IMR-90 (cell line): ENCODE results near the gene RAB3IL1. TPM values are rescaled to one million over a fixed set of nuclear protein-coding genes. Genes with fewer than 3 reads are reported as not detected.

Source experiments
- ATAC-seq: fragments of 200-7000 bp; cut with Tn5 transposase; 2 replicates; pipeline ENCODE4 v1.9.1; 2020; ENCODE audit warnings: low read depth, mild to moderate bottlenecking, moderate library complexity
- BruUV-seq: library from RNA; stranded (reverse); fragments of 400-500 nt; replicated peaks from 2 replicates; lab custom pipeline; 2021; lab: Mats Ljungman, UMichigan
- CTCF ChIA-PET: fragments of 300-600 bp; formaldehyde crosslinking; extraction: SDS; loops from one replicate; lab custom pipeline; 2021; ENCODE audit warnings: antibody characterized with exemption; lab: Yijun Ruan, JAX
- POLR2A ChIA-PET: fragments of 300-600 bp; sonication (Branson Sonifier 250); formaldehyde crosslinking; loops from one replicate; lab custom pipeline; 2022; ENCODE audit warnings: antibody characterized with exemption; ENCODE audit not compliant: unreplicated experiment; lab: Charles Lee
- DNase-seq: peaks from one replicate; pipeline ENCODE4 v3.0.0; 2013
- H2AFZ ChIP-seq: replicated peaks from 2 replicates; pipeline ENCODE3; 2013; ENCODE audit warnings: low read length, mild to moderate bottlenecking; ENCODE audit not compliant: poor library complexity
- H2AK5ac ChIP-seq: 2 replicates; pipeline ENCODE4 v1.6.1; 2013; ENCODE audit warnings: low read depth, low read length, inconsistent platforms
- H2AK9ac ChIP-seq: replicated peaks from 2 replicates; pipeline ENCODE3; 2013; ENCODE audit warnings: mild to moderate bottlenecking, low read depth, low read length, moderate library complexity; ENCODE audit not compliant: poor library complexity
- H2BK120ac ChIP-seq: 2 replicates; pipeline ENCODE4 v1.6.1; 2013; ENCODE audit warnings: low read depth, low read length, inconsistent platforms
- H2BK15ac ChIP-seq: 3 replicates; pipeline ENCODE4 v1.6.1; 2013; ENCODE audit warnings: low read depth, low read length, inconsistent platforms
- H2BK20ac ChIP-seq: 2 replicates; pipeline ENCODE4 v1.6.1; 2013; ENCODE audit warnings: low read depth, mild to moderate bottlenecking, inconsistent platforms, low read length, moderate library complexity
- H2BK5ac ChIP-seq: 2 replicates; pipeline ENCODE4 v1.6.1; 2013; ENCODE audit warnings: mild to moderate bottlenecking, low read depth, low read length, inconsistent platforms; ENCODE audit not compliant: poor library complexity, severe bottlenecking
- H3K14ac ChIP-seq: replicated peaks from 2 replicates; pipeline ENCODE4 v1.6.1; 2013; ENCODE audit warnings: low read depth, low read length, inconsistent platforms
- H3K18ac ChIP-seq: 2 replicates; pipeline ENCODE4 v1.6.1; 2013; ENCODE audit warnings: low read depth, low read length, control low read depth
- H3K23ac ChIP-seq: 2 replicates; pipeline ENCODE4 v1.6.1; 2013; ENCODE audit warnings: low read depth, low read length, inconsistent platforms
- H3K27ac ChIP-seq: 2 replicates; pipeline ENCODE4 v1.5.1; 2013; ENCODE audit warnings: mild to moderate bottlenecking, control low read depth, low read length; ENCODE audit not compliant: insufficient read depth
- H3K27me3 ChIP-seq: 2 replicates; pipeline ENCODE4 v1.6.1; 2013; ENCODE audit warnings: low read length; ENCODE audit not compliant: control insufficient read depth, insufficient read depth
- H3K36me3 ChIP-seq: 2 replicates; pipeline ENCODE4 v1.6.1; 2013; ENCODE audit warnings: low read length, mixed read lengths; ENCODE audit not compliant: control insufficient read depth, insufficient read depth
- H3K4ac ChIP-seq: 2 replicates; pipeline ENCODE4 v1.6.1; 2013; ENCODE audit warnings: low read depth, low read length, inconsistent platforms
- H3K4me1 ChIP-seq: 2 replicates; pipeline ENCODE4 v1.6.1; 2013; ENCODE audit warnings: low read length, mixed read lengths; ENCODE audit not compliant: control insufficient read depth, insufficient read depth
- H3K4me2 ChIP-seq: 2 replicates; pipeline ENCODE4 v1.6.1; 2013; ENCODE audit warnings: low read depth, mild to moderate bottlenecking, control low read depth, low read length, moderate library complexity
- H3K4me3 ChIP-seq: 2 replicates; pipeline ENCODE4 v1.5.1; 2013; ENCODE audit warnings: low read depth, mild to moderate bottlenecking, control low read depth, low read length, moderate library complexity; ENCODE audit not compliant: insufficient read depth
- H3K56ac ChIP-seq: 2 replicates; pipeline ENCODE4 v1.6.1; 2013; ENCODE audit warnings: low read length, inconsistent platforms; ENCODE audit not compliant: insufficient read depth; ENCODE audit errors: extremely low read depth
- H3K79me1 ChIP-seq, 2 experiments: 2 replicates each; pipeline ENCODE4 v1.6.1; 2013; ENCODE audit warnings: low read length in 2 of 2, inconsistent platforms in 1 of 2, low read depth in 1 of 2
- H3K9ac ChIP-seq: 2 replicates; pipeline ENCODE4 v1.6.1; 2013; ENCODE audit warnings: low read depth, low read length, control low read depth
- H3K9me1 ChIP-seq: 2 replicates; pipeline ENCODE4 v1.6.1; 2013; ENCODE audit warnings: low read length, inconsistent platforms; ENCODE audit not compliant: insufficient read depth
- H3K9me3 ChIP-seq: 2 replicates; pipeline ENCODE4 v1.6.1; 2013; ENCODE audit warnings: low read length; ENCODE audit not compliant: control insufficient read depth, insufficient read depth
- H4K20me1 ChIP-seq: 2 replicates; pipeline ENCODE4 v1.6.1; 2013; ENCODE audit warnings: low read length, inconsistent platforms; ENCODE audit not compliant: insufficient read depth
- H4K5ac ChIP-seq: 2 replicates; pipeline ENCODE4 v1.6.1; 2013; ENCODE audit warnings: mild to moderate bottlenecking, low read depth, low read length, control low read depth
- H4K8ac ChIP-seq, 2 experiments: 2 replicates each; pipeline ENCODE4 v1.6.1; 2013; ENCODE audit warnings: low read depth in 2 of 2, low read length in 2 of 2, control low read depth in 1 of 2, inconsistent platforms in 1 of 2
- H4K91ac ChIP-seq: 2 replicates; pipeline ENCODE4 v1.6.1; 2013; ENCODE audit warnings: low read depth, low read length, inconsistent platforms; ENCODE audit not compliant: insufficient read depth
- BHLHE40 ChIP-seq: fragments of 150-350 bp; IDR thresholded peaks from 2 replicates; pipeline ENCODE4 v1.6.1; 2016; ENCODE audit warnings: mild to moderate bottlenecking, low read depth, low read length
- MAFK ChIP-seq: IDR thresholded peaks from 2 replicates; pipeline ENCODE4 v1.6.1; 2012; ENCODE audit warnings: low read depth, low read length, improper control_type of control experiment
- MXI1 ChIP-seq: IDR thresholded peaks from 2 replicates; pipeline ENCODE4 v1.6.1; 2012; ENCODE audit warnings: low read depth, mild to moderate bottlenecking, low read length, moderate library complexity, borderline replicate concordance
- POLR2A ChIP-seq: IDR thresholded peaks from 2 replicates; pipeline ENCODE4 v1.6.1; 2012; ENCODE audit warnings: mild to moderate bottlenecking, low read depth, low read length
- SMC3 ChIP-seq: fragments of 150-350 bp; IDR thresholded peaks from 2 replicates; pipeline ENCODE4 v1.6.1; 2016; ENCODE audit warnings: low read depth, mild to moderate bottlenecking, antibody characterized with exemption, low read length, moderate library complexity
- WGBS, 2 experiments: methylation state at CpG; one replicate each; pipeline versions ENCODE4 v1.1.5 to v1.1.7; 2013; ENCODE audit warnings: missing lambda C conversion rate in 2 of 2; ENCODE audit not compliant: insufficient read length in 1 of 2; ENCODE audit errors: extremely low coverage in 2 of 2; 5-methylcytosine and 5-hydroxymethylcytosine counted together
- dilution Hi-C: fragments of 300-500 bp; cut with HindIII; formaldehyde crosslinking; loops from one replicate; pipeline ENCODE4 v1.14.3; 2018; ENCODE audit warnings: low sequenced_read_pairs; ENCODE audit not compliant: unreplicated experiment
- in situ Hi-C: fragments of 300-500 bp; cut with MboI; formaldehyde crosslinking; loops from 3 replicates; pipeline ENCODE4 v1.14.3; 2019; ENCODE audit warnings: low sequenced_read_pairs, inconsistent platforms, mixed read lengths
- intact Hi-C: fragments of 100-400 bp; cut with micrococcal nuclease; formaldehyde crosslinking; loops from 2 replicates; pipeline ENCODE4 v1.10.0; 2022
- polyA plus RNA-seq, 3 experiments: library from polyadenylated mRNA; depleted of rRNA; stranded (reverse); fragments of >200 nt; gene quantifications; 2 replicates each; pipeline ENCODE4 v1.2.3, GENCODE V29; 2012; ENCODE audit warnings: low replicate concordance in 1 of 3
- total RNA-seq: library from RNA; depleted of rRNA; stranded (reverse); fragments of >200 nt; gene quantifications from 2 replicates; pipeline ENCODE4 v1.2.3, GENCODE V29; 2012

Gene RAB3IL1
- total and polyA plus RNA-seq, 2 of the 4 experiments (the other 2 are of a cell fraction), result 0.72 to 1.9 TPM

DNA sequence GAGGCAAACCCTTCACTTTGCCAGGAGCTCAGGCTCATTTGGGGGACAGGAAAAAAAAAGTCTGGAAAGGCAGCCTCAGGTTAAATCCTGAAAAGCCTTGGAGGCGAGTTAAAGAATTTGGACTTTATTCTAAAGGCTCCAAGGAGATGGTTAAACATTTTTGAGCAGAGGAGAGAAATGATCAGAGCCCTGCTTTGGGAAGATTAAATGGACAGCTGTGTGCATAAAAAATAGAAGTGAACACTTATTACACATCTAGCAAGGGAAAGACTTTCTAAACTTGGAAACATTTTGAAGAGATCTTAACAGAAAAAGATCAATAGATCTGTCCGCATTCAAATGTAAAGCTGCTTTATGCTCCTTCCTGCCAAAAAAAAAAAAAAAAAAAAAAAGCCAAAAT lies 8.4 kb upstream of the RAB3IL1 start:
- dilution Hi-C loops, result no loop called here

More for the DNA sequence above, 8.4 kb upstream of the RAB3IL1 start:
- H2BK120ac ChIP-seq, result no peak overlapping the region
- DNase-seq (no peak), ATAC-seq (no peak)
- no peak overlapping the region for H2AK5ac ChIP-seq
- no peak overlapping the region for H4K8ac ChIP-seq
- no peak overlapping the region for H3K4ac ChIP-seq
- H2BK5ac ChIP-seq, result no peak overlapping the region
- H2AFZ ChIP-seq, result no peak overlapping the region
- ChIA-PET CTCF (interaction anchor here (1.7 kb wide), 1 partner anchor 156 kb away, joined by 7 read pairs; no protein-coding TSS in a partner anchor), POLR2A (interaction anchor here (0.7 kb wide), 1 partner anchor 8 kb away, joined by 4 read pairs; no protein-coding TSS in a partner anchor)
- no TSS peak for BruUV-seq
- H3K4me1 ChIP-seq, result peaks cover 16% of the 10 kb centered on the region; the same call in 1 of the 2 replicates
- intact Hi-C loops (no loop called here), in situ Hi-C loops (no loop called here)
- H2BK20ac ChIP-seq, result no peak overlapping the region
- H3K23ac ChIP-seq, result no peak overlapping the region
- H3K56ac ChIP-seq, result no peak overlapping the region
- H3K36me3 ChIP-seq, result no peaks in the 10 kb centered on the region
- no peaks in the 10 kb centered on the region for H3K79me1 ChIP-seq
- H3K4me3 ChIP-seq, result no peak overlapping the region
- H4K20me1 ChIP-seq, result no peaks in the 10 kb centered on the region
- H3K27ac ChIP-seq, result no peak overlapping the region
- TF ChIP-seq POLR2A, result no peak
- no peak for TF ChIP-seq SMC3
- no peak for TF ChIP-seq BHLHE40
- no peak for TF ChIP-seq MXI1
- TF ChIP-seq MAFK, result no peak
- no peak overlapping the region for H2BK15ac ChIP-seq
- H3K9me1 ChIP-seq, result no peaks in the 10 kb centered on the region
- H4K5ac ChIP-seq, result no peak overlapping the region
- H3K18ac ChIP-seq, result no peak overlapping the region
- no peaks in the 10 kb centered on the region for H3K9me3 ChIP-seq
- H3K14ac ChIP-seq, result no peak overlapping the region
- H3K27me3 ChIP-seq, result peaks cover 4% of the 10 kb centered on the region
- no peak overlapping the region for H2AK9ac ChIP-seq
- no peak overlapping the region for H4K91ac ChIP-seq
- WGBS, 2 experiments, result no CpG with 5 or more reads among the region's 2 CpGs
- H3K4me2 ChIP-seq, result no peak overlapping the region
- no peak overlapping the region for H3K9ac ChIP-seq
